WTC11 (cell line): ENCODE results near the gene PTPRN2. TPM values are rescaled to one million over a fixed set of nuclear protein-coding genes. Genes with fewer than 3 reads are reported as not detected.

Experiments used
- ATAC-seq: fragments of 200-7000 bp; cut with Tn5 transposase; 2 replicates; pipeline ENCODE4 v1.10.0; 2021; ENCODE audit warnings: mild to moderate bottlenecking, moderate library complexity
- CTCF ChIA-PET: fragments of 300-600 bp; sonication (Branson Sonifier 250); formaldehyde crosslinking; loops from one replicate; lab custom pipeline; 2021; ENCODE audit warnings: antibody characterized with exemption; lab: Charles Lee
- POLR2A ChIA-PET: fragments of 350-600 bp; sonication (Branson Sonifier 250); formaldehyde crosslinking; loops from one replicate; lab custom pipeline; 2021; ENCODE audit warnings: antibody characterized with exemption; lab: Charles Lee
- DNase-seq: peaks from one replicate; pipeline ENCODE4 v3.0.0; 2021; ENCODE audit warnings: low spot score
- H3K27ac Mint-ChIP-seq: 2 replicates; pipeline ENCODE4 v1.8.0; 2021; ENCODE audit warnings: mixed read lengths
- H3K27me3 Mint-ChIP-seq: 2 replicates; pipeline ENCODE4 v1.8.0; 2021; ENCODE audit warnings: low read depth, mild to moderate bottlenecking, moderate library complexity, mixed read lengths
- H3K36me3 Mint-ChIP-seq: 2 replicates; pipeline ENCODE4 v1.8.0; 2021; ENCODE audit warnings: mixed read lengths
- H3K4me1 Mint-ChIP-seq: 2 replicates; pipeline ENCODE4 v1.8.0; 2022; ENCODE audit warnings: mixed read lengths
- H3K4me3 Mint-ChIP-seq: 2 replicates; pipeline ENCODE4 v1.8.0; 2021; ENCODE audit warnings: mild to moderate bottlenecking, moderate library complexity, mixed read lengths
- H3K9me3 Mint-ChIP-seq: 2 replicates; pipeline ENCODE4 v1.8.0; 2021; ENCODE audit warnings: mixed read lengths
- FOXP4 ChIP-seq: sonication (generic); formaldehyde crosslinking; IDR thresholded peaks from 2 replicates; pipeline ENCODE4 v1.8.0; 2022; ENCODE audit warnings: mild to moderate bottlenecking, missing genetic modification reagents
- GRHL2 ChIP-seq: fragments of 250-450 bp; sonication (Bioruptor Pico); IDR thresholded peaks from 2 replicates; pipeline ENCODE4 v1.8.0; 2022; ENCODE audit warnings: mild to moderate bottlenecking, moderate library complexity; ENCODE audit not compliant: insufficient replicate concordance, severe bottlenecking
- HMGA2 ChIP-seq: fragments of 250-450 bp; sonication (Bioruptor Pico); IDR thresholded peaks from 2 replicates; pipeline ENCODE4 v1.4.0; 2021; ENCODE audit warnings: mild to moderate bottlenecking, moderate library complexity
- JUN ChIP-seq: sonication (generic); formaldehyde crosslinking; IDR thresholded peaks from 2 replicates; pipeline ENCODE4 v1.8.0; 2023; ENCODE audit warnings: mild to moderate bottlenecking, missing genetic modification reagents
- MYBL2 ChIP-seq: sonication (generic); formaldehyde crosslinking; IDR thresholded peaks from 2 replicates; pipeline ENCODE4 v1.8.1; 2023; ENCODE audit warnings: mild to moderate bottlenecking, moderate library complexity, missing genetic modification reagents
- NFATC4 ChIP-seq: fragments of 250-450 bp; sonication (Bioruptor Pico); IDR thresholded peaks from 2 replicates; pipeline ENCODE4 v1.9.0; 2021; ENCODE audit warnings: mild to moderate bottlenecking
- PREB ChIP-seq: sonication (generic); formaldehyde crosslinking; IDR thresholded peaks from 2 replicates; pipeline ENCODE4 v1.8.1; 2022; ENCODE audit warnings: mild to moderate bottlenecking, missing genetic modification reagents, moderate library complexity, borderline replicate concordance
- USF1 ChIP-seq: sonication (generic); formaldehyde crosslinking; IDR thresholded peaks from 2 replicates; pipeline ENCODE4 v1.8.0; 2022; ENCODE audit warnings: mild to moderate bottlenecking, missing genetic modification reagents
- ZNF416 ChIP-seq: fragments of 250-450 bp; sonication (Bioruptor Pico); IDR thresholded peaks from 2 replicates; pipeline ENCODE4 v1.9.0; 2021; ENCODE audit warnings: mild to moderate bottlenecking, inconsistent platforms
- ZNF671 ChIP-seq: fragments of 250-450 bp; sonication (Bioruptor Pico); IDR thresholded peaks from 2 replicates; pipeline ENCODE4 v1.8.0; 2021; ENCODE audit warnings: mild to moderate bottlenecking
- total RNA-seq: library from RNA; stranded (reverse); gene quantifications from 3 replicates; pipeline ENCODE4 v1.2.3, GENCODE V29; 2021
- TF ChIP-seq, protein P1 (sequence below): sonication (generic); formaldehyde crosslinking; conservative IDR thresholded peaks from 2 replicates; pipeline ENCODE4 v1.8.1; 2023; ENCODE audit warnings: mild to moderate bottlenecking, low read depth, missing genetic modification reagents, moderate library complexity
- TF ChIP-seq, protein P2 (sequence below): sonication (generic); formaldehyde crosslinking; IDR thresholded peaks from 2 replicates; pipeline ENCODE4 v1.8.1; 2022; ENCODE audit warnings: low read depth, missing genetic modification reagents, borderline replicate concordance
- TF ChIP-seq, protein P3 (sequence below): fragments of 250-450 bp; sonication (Bioruptor Pico); IDR thresholded peaks from 2 replicates; pipeline ENCODE4 v1.9.0; 2021; ENCODE audit warnings: mild to moderate bottlenecking
- TF ChIP-seq, protein P4 (sequence below): sonication (generic); formaldehyde crosslinking; IDR thresholded peaks from 2 replicates; pipeline ENCODE4 v1.8.1; 2023; ENCODE audit warnings: mild to moderate bottlenecking, missing genetic modification reagents, moderate library complexity
- TF ChIP-seq, protein P5 (sequence below): sonication (generic); formaldehyde crosslinking; IDR thresholded peaks from 2 replicates; pipeline ENCODE4 v1.8.0; 2022; ENCODE audit warnings: mild to moderate bottlenecking, missing genetic modification reagents

PTPRN2 gene
- total RNA-seq, 1 experiment from 2014 or later = 4.7 TPM

DNA sequence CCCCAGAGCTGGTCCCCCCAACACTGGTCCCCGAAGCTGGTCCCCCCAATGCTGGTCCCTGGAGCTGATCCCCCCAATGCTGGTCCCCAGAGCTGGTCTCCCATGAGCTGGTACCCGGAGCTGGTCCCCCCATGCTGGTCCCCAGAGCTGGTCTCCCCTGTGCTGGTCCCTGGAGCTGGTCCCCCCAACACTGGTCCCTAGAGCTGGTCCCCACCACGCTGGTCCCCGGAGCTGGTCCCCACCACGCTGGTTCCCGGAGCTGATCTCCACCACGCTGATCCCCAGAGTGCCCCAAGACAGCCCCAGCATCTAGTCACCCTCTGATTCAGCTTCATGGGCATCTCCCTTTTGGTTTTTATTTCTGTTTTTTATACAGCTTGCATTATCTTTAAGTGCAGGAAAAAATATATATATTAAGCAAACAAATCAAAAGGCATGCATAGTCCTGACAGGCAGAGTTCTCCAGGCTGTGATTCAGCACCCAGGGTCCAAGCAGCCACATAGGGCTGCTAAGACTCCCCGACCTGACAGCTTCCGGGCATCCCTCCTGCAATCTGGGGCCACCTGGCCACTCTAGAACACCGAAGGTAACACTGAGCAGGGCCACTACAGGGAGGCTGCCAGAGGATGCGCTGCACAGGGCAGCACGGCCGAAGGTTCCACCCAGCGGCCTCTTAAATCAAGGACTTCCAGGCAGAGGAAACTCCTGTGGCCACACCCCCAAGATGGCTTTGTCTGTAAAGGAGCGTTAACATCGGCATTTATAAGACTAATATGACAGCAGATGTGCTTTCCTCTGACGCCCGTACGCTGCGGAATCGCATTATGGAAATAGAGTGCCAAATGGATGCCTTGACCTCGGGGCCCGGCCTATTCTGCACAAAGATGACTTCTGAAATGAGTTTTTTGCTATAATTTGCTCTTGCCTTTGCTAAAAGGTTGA is 215.0 kb downstream of the PTPRN2 start:
- ATAC-seq = no peak
- no peak for DNase-seq
- H3K27ac Mint-ChIP-seq = no peak overlapping the region

More for the DNA sequence above, 215.0 kb downstream of the PTPRN2 start:
- H3K27me3 Mint-ChIP-seq = no peaks in the 10 kb centered on the region; the same call in 1 of the 2 replicates
- CTCF ChIA-PET = interaction anchor here (1.0 kb wide), 1 partner anchor 18 kb away, joined by 4 read pairs; no protein-coding TSS in a partner anchor
- no peaks in the 10 kb centered on the region for H3K36me3 Mint-ChIP-seq
- H3K9me3 Mint-ChIP-seq = peaks cover 17% of the 10 kb centered on the region
- POLR2A ChIA-PET = no interaction called here
- no peaks in the 10 kb centered on the region for H3K4me1 Mint-ChIP-seq
- H3K4me3 Mint-ChIP-seq = no peak overlapping the region
- TF ChIP-seq, protein P1, sequence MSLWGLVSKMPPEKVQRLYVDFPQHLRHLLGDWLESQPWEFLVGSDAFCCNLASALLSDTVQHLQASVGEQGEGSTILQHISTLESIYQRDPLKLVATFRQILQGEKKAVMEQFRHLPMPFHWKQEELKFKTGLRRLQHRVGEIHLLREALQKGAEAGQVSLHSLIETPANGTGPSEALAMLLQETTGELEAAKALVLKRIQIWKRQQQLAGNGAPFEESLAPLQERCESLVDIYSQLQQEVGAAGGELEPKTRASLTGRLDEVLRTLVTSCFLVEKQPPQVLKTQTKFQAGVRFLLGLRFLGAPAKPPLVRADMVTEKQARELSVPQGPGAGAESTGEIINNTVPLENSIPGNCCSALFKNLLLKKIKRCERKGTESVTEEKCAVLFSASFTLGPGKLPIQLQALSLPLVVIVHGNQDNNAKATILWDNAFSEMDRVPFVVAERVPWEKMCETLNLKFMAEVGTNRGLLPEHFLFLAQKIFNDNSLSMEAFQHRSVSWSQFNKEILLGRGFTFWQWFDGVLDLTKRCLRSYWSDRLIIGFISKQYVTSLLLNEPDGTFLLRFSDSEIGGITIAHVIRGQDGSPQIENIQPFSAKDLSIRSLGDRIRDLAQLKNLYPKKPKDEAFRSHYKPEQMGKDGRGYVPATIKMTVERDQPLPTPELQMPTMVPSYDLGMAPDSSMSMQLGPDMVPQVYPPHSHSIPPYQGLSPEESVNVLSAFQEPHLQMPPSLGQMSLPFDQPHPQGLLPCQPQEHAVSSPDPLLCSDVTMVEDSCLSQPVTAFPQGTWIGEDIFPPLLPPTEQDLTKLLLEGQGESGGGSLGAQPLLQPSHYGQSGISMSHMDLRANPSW = no peak
- TF ChIP-seq, protein P2, sequence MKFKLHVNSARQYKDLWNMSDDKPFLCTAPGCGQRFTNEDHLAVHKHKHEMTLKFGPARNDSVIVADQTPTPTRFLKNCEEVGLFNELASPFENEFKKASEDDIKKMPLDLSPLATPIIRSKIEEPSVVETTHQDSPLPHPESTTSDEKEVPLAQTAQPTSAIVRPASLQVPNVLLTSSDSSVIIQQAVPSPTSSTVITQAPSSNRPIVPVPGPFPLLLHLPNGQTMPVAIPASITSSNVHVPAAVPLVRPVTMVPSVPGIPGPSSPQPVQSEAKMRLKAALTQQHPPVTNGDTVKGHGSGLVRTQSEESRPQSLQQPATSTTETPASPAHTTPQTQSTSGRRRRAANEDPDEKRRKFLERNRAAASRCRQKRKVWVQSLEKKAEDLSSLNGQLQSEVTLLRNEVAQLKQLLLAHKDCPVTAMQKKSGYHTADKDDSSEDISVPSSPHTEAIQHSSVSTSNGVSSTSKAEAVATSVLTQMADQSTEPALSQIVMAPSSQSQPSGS (CRISPR knock-in tag) = no peak
- TF ChIP-seq ZNF416 (CRISPR knock-in tag) (no peak), NFATC4 (CRISPR knock-in tag) (no peak), FOXP4 (no peak), PREB (CRISPR knock-in tag) (no peak), GRHL2 (CRISPR knock-in tag) (no peak), HMGA2 (CRISPR knock-in tag) (no peak), MYBL2 (CRISPR knock-in tag) (no peak), JUN (CRISPR knock-in tag) (no peak), USF1 (CRISPR knock-in tag) (no peak), ZNF671 (no peak)
- TF ChIP-seq, protein P3, sequence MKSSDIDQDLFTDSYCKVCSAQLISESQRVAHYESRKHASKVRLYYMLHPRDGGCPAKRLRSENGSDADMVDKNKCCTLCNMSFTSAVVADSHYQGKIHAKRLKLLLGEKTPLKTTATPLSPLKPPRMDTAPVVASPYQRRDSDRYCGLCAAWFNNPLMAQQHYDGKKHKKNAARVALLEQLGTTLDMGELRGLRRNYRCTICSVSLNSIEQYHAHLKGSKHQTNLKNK (CRISPR knock-in tag) = no peak
- TF ChIP-seq, protein P4, sequence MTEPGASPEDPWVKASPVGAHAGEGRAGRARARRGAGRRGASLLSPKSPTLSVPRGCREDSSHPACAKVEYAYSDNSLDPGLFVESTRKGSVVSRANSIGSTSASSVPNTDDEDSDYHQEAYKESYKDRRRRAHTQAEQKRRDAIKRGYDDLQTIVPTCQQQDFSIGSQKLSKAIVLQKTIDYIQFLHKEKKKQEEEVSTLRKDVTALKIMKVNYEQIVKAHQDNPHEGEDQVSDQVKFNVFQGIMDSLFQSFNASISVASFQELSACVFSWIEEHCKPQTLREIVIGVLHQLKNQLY (CRISPR knock-in tag) = no peak
- TF ChIP-seq, protein P5, sequence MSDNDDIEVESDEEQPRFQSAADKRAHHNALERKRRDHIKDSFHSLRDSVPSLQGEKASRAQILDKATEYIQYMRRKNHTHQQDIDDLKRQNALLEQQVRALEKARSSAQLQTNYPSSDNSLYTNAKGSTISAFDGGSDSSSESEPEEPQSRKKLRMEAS (CRISPR knock-in tag) = no peak
